Astrocyte (in vitro differentiated cells and primary cell): Measurements from ENCODE around the gene AKR1C4. TPM values are rescaled to one million over a fixed set of nuclear protein-coding genes. Genes with fewer than 3 reads are reported as not detected.
"Not testable (repeated sequence)": the region's sequence is repeated elsewhere in the genome, so short reads cannot be mapped to it uniquely, and the experiment has no call there.

Source experiments
- DNase-seq: peaks from one replicate; pipeline ENCODE4 v3.0.0-alpha.2; 2010; ENCODE audit warnings: low read depth
- FAIRE-seq: peaks from 2 replicates; lab custom pipeline; 2011; peaks lifted over from hg19 to GRCh38; lab: Jason Lieb, UNC
- H2AFZ ChIP-seq: 2 replicates; pipeline ENCODE4 v1.6.0; 2012; ENCODE audit warnings: low read depth, low read length, inconsistent platforms
- H3K27ac ChIP-seq: 2 replicates; pipeline ENCODE4 v1.5.1; 2011; ENCODE audit warnings: low read depth, low read length, inconsistent platforms
- H3K27me3 ChIP-seq: 2 replicates; pipeline ENCODE4 v1.6.0; 2011; ENCODE audit warnings: low read length, inconsistent platforms; ENCODE audit not compliant: insufficient read depth
- H3K36me3 ChIP-seq: 2 replicates; pipeline ENCODE4 v1.5.1; 2011; ENCODE audit warnings: low read length, inconsistent platforms; ENCODE audit not compliant: insufficient read depth
- H3K4me1 ChIP-seq: 2 replicates; pipeline ENCODE4 v1.5.1; 2011; ENCODE audit warnings: low read length, inconsistent platforms; ENCODE audit not compliant: insufficient read depth
- H3K4me2 ChIP-seq: 2 replicates; pipeline ENCODE4 v1.6.0; 2012; ENCODE audit warnings: low read length, inconsistent platforms
- H3K4me3 ChIP-seq: 2 replicates; pipeline ENCODE4 v1.5.1; 2011; ENCODE audit warnings: low read depth, mild to moderate bottlenecking, low read length, inconsistent platforms; ENCODE audit not compliant: insufficient read depth
- H3K79me2 ChIP-seq: 2 replicates; pipeline ENCODE4 v1.6.0; 2012; ENCODE audit warnings: mild to moderate bottlenecking, low read length, inconsistent platforms; ENCODE audit not compliant: insufficient read depth
- H3K9ac ChIP-seq: 2 replicates; pipeline ENCODE4 v1.6.0; 2012; ENCODE audit warnings: mild to moderate bottlenecking, low read length, inconsistent platforms
- H3K9me3 ChIP-seq: 2 replicates; pipeline ENCODE4 v1.5.1; 2012; ENCODE audit warnings: low read depth, mild to moderate bottlenecking, low read length, inconsistent platforms; ENCODE audit not compliant: insufficient read depth
- H4K20me1 ChIP-seq: 2 replicates; pipeline ENCODE4 v1.6.0; 2012; ENCODE audit warnings: low read length, inconsistent platforms; ENCODE audit not compliant: insufficient read depth
- H3K27ac Mint-ChIP-seq: one replicate; pipeline ENCODE4 v1.8.0; 2021; ENCODE audit warnings: mild to moderate bottlenecking, mixed read lengths; ENCODE audit not compliant: unreplicated experiment
- H3K27me3 Mint-ChIP-seq: one replicate; pipeline ENCODE4 v1.8.0; 2021; ENCODE audit warnings: low read depth, mixed read lengths; ENCODE audit not compliant: unreplicated experiment
- H3K36me3 Mint-ChIP-seq: one replicate; pipeline ENCODE4 v1.8.0; 2021; ENCODE audit warnings: low read depth, mixed read lengths; ENCODE audit not compliant: unreplicated experiment
- H3K4me1 Mint-ChIP-seq: one replicate; pipeline ENCODE4 v1.8.0; 2021; ENCODE audit warnings: low read depth, mixed read lengths; ENCODE audit not compliant: unreplicated experiment
- H3K4me3 Mint-ChIP-seq: one replicate; pipeline ENCODE4 v1.8.0; 2021; ENCODE audit warnings: mild to moderate bottlenecking, moderate library complexity, mixed read lengths; ENCODE audit not compliant: unreplicated experiment
- H3K9me3 Mint-ChIP-seq: one replicate; pipeline ENCODE4 v1.8.0; 2021; ENCODE audit warnings: mild to moderate bottlenecking, mixed read lengths; ENCODE audit not compliant: unreplicated experiment
- CTCF ChIP-seq: IDR thresholded peaks from 2 replicates; pipeline ENCODE4 v1.5.1; 2011; ENCODE audit warnings: low read depth, mild to moderate bottlenecking, inconsistent platforms, low read length, moderate library complexity; ENCODE audit not compliant: insufficient read depth
- EZH2 ChIP-seq: IDR thresholded peaks from 2 replicates; pipeline ENCODE4 v1.6.1; 2012; ENCODE audit warnings: mild to moderate bottlenecking, low read length, inconsistent platforms; ENCODE audit not compliant: insufficient read depth
- total RNA-seq: library from RNA; stranded (reverse); gene quantifications from 2 replicates; pipeline ENCODE4 v1.2.1, GENCODE V29; 2021

AKR1C4 gene
- total RNA-seq, 1 donor from 2014 or later: not detected

GRCh38 chr10:5163487-5163886, 33.1 kb upstream of the AKR1C4 start:
- Mint-ChIP-seq H3K27me3 (peaks cover 2% of the 10 kb centered on the region), H3K9me3 (peaks cover 34% of the 10 kb centered on the region)
- H3K9me3 ChIP-seq: peaks cover 3% of the 10 kb centered on the region

GRCh38 chr10:5165738-5166137, 30.9 kb upstream of the AKR1C4 start:
- Histone ChIP-seq H3K4me2 (no peak overlapping the region), H3K4me3 (no peak overlapping the region), H3K36me3 (no peaks in the 10 kb centered on the region), H2AFZ (no peak overlapping the region), H3K9ac (no peak overlapping the region), H3K79me2 (no peaks in the 10 kb centered on the region), H3K27ac (no peak overlapping the region), H4K20me1 (no peaks in the 10 kb centered on the region), H3K4me1 (no peaks in the 10 kb centered on the region), H3K27me3 (no peaks in the 10 kb centered on the region), H3K9me3 (peaks cover 3% of the 10 kb centered on the region)
- TF ChIP-seq EZH2: no peak
- TF ChIP-seq CTCF: no peak
- H3K27me3 Mint-ChIP-seq: no peaks in the 10 kb centered on the region
- no peak overlapping the region for H3K4me3 Mint-ChIP-seq
- H3K9me3 Mint-ChIP-seq: peaks cover 32% of the 10 kb centered on the region
- no peaks in the 10 kb centered on the region for H3K4me1 Mint-ChIP-seq
- H3K36me3 Mint-ChIP-seq: no peaks in the 10 kb centered on the region
- no peak overlapping the region for H3K27ac Mint-ChIP-seq
- peak; percentile 1 for DNase-seq
- no peak for FAIRE-seq

More at GRCh38 chr10:5163487-5163886, 33.1 kb upstream of the AKR1C4 start:
- H3K4me1 ChIP-seq: no peaks in the 10 kb centered on the region
- no peaks in the 10 kb centered on the region for H3K36me3 Mint-ChIP-seq
- H4K20me1 ChIP-seq: no peaks in the 10 kb centered on the region
- FAIRE-seq (no peak), DNase-seq (no peak)
- H3K27ac Mint-ChIP-seq: no peak overlapping the region
- no peak overlapping the region for H2AFZ ChIP-seq
- H3K27ac ChIP-seq: no peak overlapping the region
- no peaks in the 10 kb centered on the region for H3K27me3 ChIP-seq
- no peak overlapping the region for H3K9ac ChIP-seq
- H3K4me1 Mint-ChIP-seq: no peaks in the 10 kb centered on the region
- no peak overlapping the region for H3K4me3 Mint-ChIP-seq
- no peaks in the 10 kb centered on the region for H3K79me2 ChIP-seq
- no peak overlapping the region for H3K4me2 ChIP-seq
- no peak overlapping the region for H3K4me3 ChIP-seq
- no peaks in the 10 kb centered on the region for H3K36me3 ChIP-seq
- TF ChIP-seq EZH2 (no peak), CTCF (no peak)

- Histone ChIP-seq H4K20me1 (no peaks in the 10 kb centered on the region), H3K36me3 (no peaks in the 10 kb centered on the region), H3K27me3 (no peaks in the 10 kb centered on the region), H3K4me3 (no peak overlapping the region), H3K27ac (no peak overlapping the region), H2AFZ (no peak overlapping the region), H3K9ac (no peak overlapping the region), H3K79me2 (no peaks in the 10 kb centered on the region), H3K4me2 (no peak overlapping the region), H3K4me1 (no peaks in the 10 kb centered on the region), H3K9me3 (no peaks in the 10 kb centered on the region)
- TF ChIP-seq CTCF: no peak
- TF ChIP-seq EZH2: no peak
- no peaks in the 10 kb centered on the region for H3K4me1 Mint-ChIP-seq
- no peaks in the 10 kb centered on the region for H3K36me3 Mint-ChIP-seq
- DNase-seq (no peak), FAIRE-seq (no peak)
- no peaks in the 10 kb centered on the region for H3K27me3 Mint-ChIP-seq
- H3K9me3 Mint-ChIP-seq: peaks cover 28% of the 10 kb centered on the region
- no peak overlapping the region for H3K27ac Mint-ChIP-seq
- no peak overlapping the region for H3K4me3 Mint-ChIP-seq
Measured at GRCh38 chr10:5168897-5169420, 27.7 kb upstream of the AKR1C4 start.

- not testable (repeated sequence) for H2AFZ ChIP-seq, H3K9ac ChIP-seq, H3K4me1 ChIP-seq, H3K4me3 Mint-ChIP-seq, H4K20me1 ChIP-seq, H3K4me3 ChIP-seq, H3K36me3 Mint-ChIP-seq, H3K9me3 Mint-ChIP-seq, H3K27ac ChIP-seq, FAIRE-seq, H3K4me1 Mint-ChIP-seq, DNase-seq, H3K27ac Mint-ChIP-seq, H3K27me3 ChIP-seq, H3K4me2 ChIP-seq, H3K79me2 ChIP-seq, H3K9me3 ChIP-seq, H3K27me3 Mint-ChIP-seq, H3K36me3 ChIP-seq
Measured at GRCh38 chr10:5175581-5175980, 21.1 kb upstream of the AKR1C4 start.
